Measurements from ENCODE around the gene ACHE.
"Not testable (repeated sequence)": the region's sequence is repeated elsewhere in the genome, so short reads cannot be mapped to it uniquely, and the experiment has no call there.

Gene ACHE

GRCh38 chr7:100921039-100921438 is 25.4 kb upstream of the ACHE start:
- in situ Hi-C loops (cut with MboI; ENCODE audit: low pct_unique_long_range_greater_than_20kb, low sequenced_read_pairs, unreplicated experiment): no loop called here
- TF ChIP-seq CTCF (IDR thresholded peaks at IDR 0.05; ENCODE audit: extremely low read depth, insufficient read depth, missing control alignments): no peak
- DNase-seq (ENCODE audit: low spot score): no peak

- DNase-seq (ENCODE audit: low spot score); in situ Hi-C loops (cut with MboI; ENCODE audit: low pct_unique_long_range_greater_than_20kb, low sequenced_read_pairs, unreplicated experiment): not testable (repeated sequence)
Observed at GRCh38 chr7:100919779-100920437, 24.2 kb upstream of the ACHE start.

GRCh38 chr7:100919335-100919734 is 23.6 kb upstream of the ACHE start:
- in situ Hi-C loops (cut with MboI; ENCODE audit: low pct_unique_long_range_greater_than_20kb, low sequenced_read_pairs, unreplicated experiment): not testable (repeated sequence)

GRCh38 chr7:100914879-100915447 is 19.3 kb upstream of the ACHE start:
- no peak for DNase-seq (ENCODE audit: low spot score)
- no peak for TF ChIP-seq CTCF (IDR thresholded peaks at IDR 0.05; ENCODE audit: extremely low read depth, insufficient read depth, missing control alignments)
- in situ Hi-C loops (cut with MboI; ENCODE audit: low pct_unique_long_range_greater_than_20kb, low sequenced_read_pairs, unreplicated experiment): no loop called here

More at GRCh38 chr7:100919335-100919734, 23.6 kb upstream of the ACHE start:
- DNase-seq (ENCODE audit: low spot score): not testable (repeated sequence)

GRCh38 chr7:100914208-100914878 is 18.7 kb upstream of the ACHE start:
- TF ChIP-seq CTCF (IDR thresholded peaks at IDR 0.05; ENCODE audit: extremely low read depth, insufficient read depth, missing control alignments): no peak
- in situ Hi-C loops (cut with MboI; ENCODE audit: low pct_unique_long_range_greater_than_20kb, low sequenced_read_pairs, unreplicated experiment): no loop called here
- DNase-seq (ENCODE audit: low spot score): no peak

- in situ Hi-C loops (cut with MboI; ENCODE audit: low pct_unique_long_range_greater_than_20kb, low sequenced_read_pairs, unreplicated experiment): no loop called here
- no peak for TF ChIP-seq CTCF (IDR thresholded peaks at IDR 0.05; ENCODE audit: extremely low read depth, insufficient read depth, missing control alignments)
Observed at GRCh38 chr7:100911484-100911883, 15.8 kb upstream of the ACHE start.

GRCh38 chr7:100910443-100910842 is 14.8 kb upstream of the ACHE start:
- DNase-seq (ENCODE audit: low spot score); in situ Hi-C loops (cut with MboI; ENCODE audit: low pct_unique_long_range_greater_than_20kb, low sequenced_read_pairs, unreplicated experiment): not testable (repeated sequence)

More at GRCh38 chr7:100911484-100911883, 15.8 kb upstream of the ACHE start:
- DNase-seq (ENCODE audit: low spot score): no peak

- no peak for DNase-seq (ENCODE audit: low spot score)
- in situ Hi-C loops (cut with MboI; ENCODE audit: low pct_unique_long_range_greater_than_20kb, low sequenced_read_pairs, unreplicated experiment): no loop called here
- no peak for TF ChIP-seq CTCF (IDR thresholded peaks at IDR 0.05; ENCODE audit: extremely low read depth, insufficient read depth, missing control alignments)
Observed at GRCh38 chr7:100908512-100908911, 12.8 kb upstream of the ACHE start.
